ENCODE data around the gene RFX4. TPM values are rescaled to one million over a fixed set of nuclear protein-coding genes. Genes with fewer than 3 reads are reported as not detected.

The RFX4 gene
- total and polyA plus RNA-seq, 7 donors: 0.56 TPM; not detected in 6

- peaks cover 0 to 3% (median 0%) of the 10 kb centered on the region in 3 donors for H3K27me3 ChIP-seq (ENCODE audit: insufficient read depth in 3 of 3, low read length in 2 of 3)
- H3K9me3 ChIP-seq: no peaks in the 10 kb centered on the region
- TF ChIP-seq CTCF (IDR thresholded peaks at IDR 0.05): no peak
- no peaks in the 10 kb centered on the region for H3K36me3 ChIP-seq (ENCODE audit: insufficient read depth in 1 of 2, low read depth in 1 of 2)
- intact Hi-C loops (cut with DNase I): no loop called here
- DNase-seq: no peak
- H3K4me3 ChIP-seq: no peak overlapping the region
- ATAC-seq: no peak
- WGBS, 3 donors: 33 to 53% (median 50%) methylated on average over 2 of the region's 2 CpGs
- no peaks in the 10 kb centered on the region for H3K4me1 ChIP-seq
- no peak overlapping the region for H3K27ac ChIP-seq
These were observed 68.7 kb downstream of the RFX4 start for GRCh38 chr12:106651552-106651951.

- TF ChIP-seq CTCF (IDR thresholded peaks at IDR 0.05): no peak
- Histone ChIP-seq H3K9me3 (no peaks in the 10 kb centered on the region), H3K27ac (no peak overlapping the region), H3K27me3 (ENCODE audit: insufficient read depth in 3 of 3, low read length in 2 of 3) (peaks cover 0 to 3% (median 0%) of the 10 kb centered on the region in 3 donors), H3K4me3 (no peak overlapping the region), H3K4me1 (no peaks in the 10 kb centered on the region), H3K36me3 (ENCODE audit: insufficient read depth in 1 of 2, low read depth in 1 of 2) (no peaks in the 10 kb centered on the region)
- no peak for DNase-seq
- no peak for ATAC-seq
- intact Hi-C loops (cut with DNase I): no loop called here
- WGBS, 3 donors: 82 to 94% (median 83%) methylated on average over 7 of the region's 7 CpGs
These were observed 69.8 kb downstream of the RFX4 start for GRCh38 chr12:106652510-106653015.

GRCh38 chr12:106655577-106655976 lies 72.8 kb downstream of the RFX4 start:
- intact Hi-C loops (cut with DNase I): no loop called here
- H3K36me3 ChIP-seq (ENCODE audit: insufficient read depth in 1 of 2, low read depth in 1 of 2): no peaks in the 10 kb centered on the region
- no peaks in the 10 kb centered on the region for H3K9me3 ChIP-seq
- ATAC-seq (no peak), DNase-seq (no peak)
- peaks cover 0 to 5% (median 0%) of the 10 kb centered on the region in 3 donors for H3K27me3 ChIP-seq (ENCODE audit: insufficient read depth in 3 of 3, low read length in 2 of 3)
- no peak for TF ChIP-seq CTCF (IDR thresholded peaks at IDR 0.05)
- no peak overlapping the region for H3K27ac ChIP-seq
- no peak overlapping the region for H3K4me3 ChIP-seq
- WGBS, 3 donors: 65 to 98% (median 80%) methylated on average over 3 of the region's 3 CpGs
- H3K4me1 ChIP-seq: no peaks in the 10 kb centered on the region

GRCh38 chr12:106657488-106657887 lies 74.7 kb downstream of the RFX4 start:
- Histone ChIP-seq H3K4me3 (no peak overlapping the region), H3K27me3 (ENCODE audit: insufficient read depth in 3 of 3, low read length in 2 of 3) (peaks cover 0 to 6% (median 3%) of the 10 kb centered on the region in 3 donors), H3K36me3 (ENCODE audit: insufficient read depth in 1 of 2, low read depth in 1 of 2) (no peaks in the 10 kb centered on the region), H3K9me3 (peaks cover 6% of the 10 kb centered on the region), H3K27ac (no peak overlapping the region), H3K4me1 (no peaks in the 10 kb centered on the region)
- DNase-seq: no peak
- TF ChIP-seq CTCF (IDR thresholded peaks at IDR 0.05): no peak
- no peak for ATAC-seq
- WGBS, 3 donors: 64 to 76% (median 74%) methylated on average over 3 of the region's 3 CpGs
- intact Hi-C loops (cut with DNase I): no loop called here

GRCh38 chr12:106663385-106663784 lies 80.6 kb downstream of the RFX4 start:
- no peak overlapping the region for H3K27ac ChIP-seq
- 82 to 87% (median 83%) methylated on average over 2 of the region's 2 CpGs for WGBS, 3 donors
- H3K36me3 ChIP-seq (ENCODE audit: insufficient read depth in 1 of 2, low read depth in 1 of 2): no peaks in the 10 kb centered on the region
- no peaks in the 10 kb centered on the region for H3K4me1 ChIP-seq
- H3K9me3 ChIP-seq: peaks cover 25% of the 10 kb centered on the region
- intact Hi-C loops (cut with DNase I): no loop called here
- ATAC-seq (no peak), DNase-seq (no peak)
- H3K4me3 ChIP-seq: no peak overlapping the region
- H3K27me3 ChIP-seq (ENCODE audit: insufficient read depth in 3 of 3, low read length in 2 of 3): peaks cover 0 to 4% (median 3%) of the 10 kb centered on the region in 3 donors
- no peak for TF ChIP-seq CTCF (IDR thresholded peaks at IDR 0.05)
